ENCODE measurements around the gene ANKRD2. TPM values are rescaled to one million over a fixed set of nuclear protein-coding genes. Genes with fewer than 3 reads are reported as not detected.

The ANKRD2 gene
- total RNA-seq, 1 donor from 2014 or later, result not detected

GRCh38 chr10:97563337-97563736 lies 9.2 kb upstream of the ANKRD2 start:
- DNase-seq (ENCODE audit: low read depth, low spot score), result no peak
- TF ChIP-seq CTCF (conservative IDR thresholded peaks at IDR 0.05), result no peak
- Mint-ChIP-seq H3K36me3 (ENCODE audit: low read depth) (no peaks in the 10 kb centered on the region), H3K4me1 (peaks cover 8% of the 10 kb centered on the region), H3K4me3 (no peak overlapping the region), H3K9me3 (no peaks in the 10 kb centered on the region), H3K27me3 (ENCODE audit: low read depth) (no peaks in the 10 kb centered on the region), H3K27ac (ENCODE audit: unreplicated experiment) (no peak overlapping the region)

- no peak for DNase-seq (ENCODE audit: low read depth, low spot score)
Observed at GRCh38 chr10:97564776-97565175, 7.8 kb upstream of the ANKRD2 start.

GRCh38 chr10:97566336-97566996 lies 6.1 kb upstream of the ANKRD2 start:
- no peaks in the 10 kb centered on the region for H3K9me3 Mint-ChIP-seq
- H3K36me3 Mint-ChIP-seq (ENCODE audit: low read depth), result no peaks in the 10 kb centered on the region
- no peak for TF ChIP-seq CTCF (conservative IDR thresholded peaks at IDR 0.05)
- no peak for DNase-seq (ENCODE audit: low read depth, low spot score)
- H3K27me3 Mint-ChIP-seq (ENCODE audit: low read depth), result no peaks in the 10 kb centered on the region
- no peak overlapping the region for H3K4me3 Mint-ChIP-seq
- H3K27ac Mint-ChIP-seq (ENCODE audit: unreplicated experiment), result no peak overlapping the region
- peaks cover 4% of the 10 kb centered on the region for H3K4me1 Mint-ChIP-seq

More at GRCh38 chr10:97564776-97565175, 7.8 kb upstream of the ANKRD2 start:
- Mint-ChIP-seq H3K4me1 (peaks cover 8% of the 10 kb centered on the region), H3K27me3 (ENCODE audit: low read depth) (no peaks in the 10 kb centered on the region), H3K9me3 (no peaks in the 10 kb centered on the region), H3K27ac (ENCODE audit: unreplicated experiment) (no peak overlapping the region), H3K36me3 (ENCODE audit: low read depth) (no peaks in the 10 kb centered on the region), H3K4me3 (no peak overlapping the region)
- no peak for TF ChIP-seq CTCF (conservative IDR thresholded peaks at IDR 0.05)

- H3K36me3 Mint-ChIP-seq (ENCODE audit: low read depth), result no peaks in the 10 kb centered on the region
- no peak for DNase-seq (ENCODE audit: low read depth, low spot score)
- H3K9me3 Mint-ChIP-seq, result no peaks in the 10 kb centered on the region
- H3K4me1 Mint-ChIP-seq, result no peaks in the 10 kb centered on the region
- TF ChIP-seq CTCF (conservative IDR thresholded peaks at IDR 0.05), result no peak
- H3K27me3 Mint-ChIP-seq (ENCODE audit: low read depth), result no peaks in the 10 kb centered on the region
- H3K27ac Mint-ChIP-seq (ENCODE audit: unreplicated experiment), result no peak overlapping the region
- H3K4me3 Mint-ChIP-seq, result no peak overlapping the region
Observed at GRCh38 chr10:97567891-97568290, 4.7 kb upstream of the ANKRD2 start.

- no peaks in the 10 kb centered on the region for H3K4me1 Mint-ChIP-seq
- H3K27ac Mint-ChIP-seq (ENCODE audit: unreplicated experiment), result no peak overlapping the region
- no peaks in the 10 kb centered on the region for H3K9me3 Mint-ChIP-seq
- no peaks in the 10 kb centered on the region for H3K36me3 Mint-ChIP-seq (ENCODE audit: low read depth)
- H3K4me3 Mint-ChIP-seq, result no peak overlapping the region
- no peak for DNase-seq (ENCODE audit: low read depth, low spot score)
- H3K27me3 Mint-ChIP-seq (ENCODE audit: low read depth), result no peaks in the 10 kb centered on the region
- no peak for TF ChIP-seq CTCF (conservative IDR thresholded peaks at IDR 0.05)
Observed at GRCh38 chr10:97570146-97570788, 2.3 kb upstream of the ANKRD2 start.
